ENCODE results near the gene ADGRB3.

- TF ChIP-seq POLR2AphosphoS5 (IDR thresholded peaks at IDR 0.05) (no peak), POLR2A (IDR thresholded peaks at IDR 0.05) (no peak), CTCF (IDR thresholded peaks at IDR 0.05) (no peak), EP300 (IDR thresholded peaks at IDR 0.05) (no peak)
Measured at GRCh38 chr6:68919537-68919936, 284.5 kb downstream of the ADGRB3 start.

Measured in sigmoid colon (tissue), 4 donors.